Osteocyte (in vitro differentiated cells): ENCODE results near the gene ZG16B. TPM values are rescaled to one million over a fixed set of nuclear protein-coding genes. Genes with fewer than 3 reads are reported as not detected.

Source experiments
- DNase-seq: peaks from one replicate; pipeline ENCODE4 v3.0.0; 2021; ENCODE audit warnings: mixed read lengths; ENCODE audit not compliant: unreplicated experiment; ENCODE audit errors: extremely low spot score
- H3K27ac Mint-ChIP-seq: one replicate; pipeline ENCODE4 v1.8.0; 2021; ENCODE audit warnings: mild to moderate bottlenecking, mixed read lengths; ENCODE audit not compliant: unreplicated experiment
- H3K27me3 Mint-ChIP-seq: one replicate; pipeline ENCODE4 v1.8.0; 2021; ENCODE audit warnings: mixed read lengths; ENCODE audit not compliant: unreplicated experiment
- H3K36me3 Mint-ChIP-seq: one replicate; pipeline ENCODE4 v1.8.0; 2021; ENCODE audit warnings: mixed read lengths; ENCODE audit not compliant: unreplicated experiment
- H3K4me1 Mint-ChIP-seq: one replicate; pipeline ENCODE4 v1.8.0; 2021; ENCODE audit warnings: mixed read lengths; ENCODE audit not compliant: unreplicated experiment
- H3K4me3 Mint-ChIP-seq: one replicate; pipeline ENCODE4 v1.8.0; 2021; ENCODE audit warnings: mild to moderate bottlenecking, moderate library complexity, mixed read lengths; ENCODE audit not compliant: unreplicated experiment
- H3K9me3 Mint-ChIP-seq: one replicate; pipeline ENCODE4 v1.8.0; 2021; ENCODE audit warnings: mixed read lengths; ENCODE audit not compliant: unreplicated experiment
- long read RNA-seq: library from polyadenylated mRNA; unstranded; transcript quantifications from one replicate; pipeline ENCODE4 v2.0.0, GENCODE V29; 2021
- total RNA-seq: library from RNA; stranded (reverse); gene quantifications from 2 replicates; pipeline ENCODE4 v1.2.1, GENCODE V29; 2021
- TF ChIP-seq, protein P1 (sequence below): fragments of 200-600 bp; sonication (generic); IDR thresholded peaks from 2 replicates; pipeline ENCODE4 v1.5.0; 2021; ENCODE audit warnings: antibody characterized with exemption, mild to moderate bottlenecking, moderate library complexity

ZG16B gene
- total RNA-seq, result not detected in 2 replicates
- long read RNA-seq, result 0 reads

- Mint-ChIP-seq H3K4me1 (peaks cover 2% of the 10 kb centered on the region), H3K9me3 (no peaks in the 10 kb centered on the region), H3K27ac (no peak within 1 kb of the TSS), H3K4me3 (no peak within 1 kb of the TSS), H3K27me3 (peaks cover 6% of the 10 kb centered on the region), H3K36me3 (no peaks in the 10 kb centered on the region)
- DNase-seq, result no peak
- TF ChIP-seq, protein P1, sequence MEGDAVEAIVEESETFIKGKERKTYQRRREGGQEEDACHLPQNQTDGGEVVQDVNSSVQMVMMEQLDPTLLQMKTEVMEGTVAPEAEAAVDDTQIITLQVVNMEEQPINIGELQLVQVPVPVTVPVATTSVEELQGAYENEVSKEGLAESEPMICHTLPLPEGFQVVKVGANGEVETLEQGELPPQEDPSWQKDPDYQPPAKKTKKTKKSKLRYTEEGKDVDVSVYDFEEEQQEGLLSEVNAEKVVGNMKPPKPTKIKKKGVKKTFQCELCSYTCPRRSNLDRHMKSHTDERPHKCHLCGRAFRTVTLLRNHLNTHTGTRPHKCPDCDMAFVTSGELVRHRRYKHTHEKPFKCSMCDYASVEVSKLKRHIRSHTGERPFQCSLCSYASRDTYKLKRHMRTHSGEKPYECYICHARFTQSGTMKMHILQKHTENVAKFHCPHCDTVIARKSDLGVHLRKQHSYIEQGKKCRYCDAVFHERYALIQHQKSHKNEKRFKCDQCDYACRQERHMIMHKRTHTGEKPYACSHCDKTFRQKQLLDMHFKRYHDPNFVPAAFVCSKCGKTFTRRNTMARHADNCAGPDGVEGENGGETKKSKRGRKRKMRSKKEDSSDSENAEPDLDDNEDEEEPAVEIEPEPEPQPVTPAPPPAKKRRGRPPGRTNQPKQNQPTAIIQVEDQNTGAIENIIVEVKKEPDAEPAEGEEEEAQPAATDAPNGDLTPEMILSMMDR, result no peak
These were observed at the start of gene ZG16B for GRCh38 chr16:2829501-2830354. Gene ZG16B (plus strand): TSS chr16:2830303. CDS start chr16:2830442, 139 bp downstream.

- H3K27ac Mint-ChIP-seq, result no peak overlapping the region
These were observed 47.3 kb upstream of the ZG16B start for GRCh38 chr16:2782583-2783351.

DNA sequence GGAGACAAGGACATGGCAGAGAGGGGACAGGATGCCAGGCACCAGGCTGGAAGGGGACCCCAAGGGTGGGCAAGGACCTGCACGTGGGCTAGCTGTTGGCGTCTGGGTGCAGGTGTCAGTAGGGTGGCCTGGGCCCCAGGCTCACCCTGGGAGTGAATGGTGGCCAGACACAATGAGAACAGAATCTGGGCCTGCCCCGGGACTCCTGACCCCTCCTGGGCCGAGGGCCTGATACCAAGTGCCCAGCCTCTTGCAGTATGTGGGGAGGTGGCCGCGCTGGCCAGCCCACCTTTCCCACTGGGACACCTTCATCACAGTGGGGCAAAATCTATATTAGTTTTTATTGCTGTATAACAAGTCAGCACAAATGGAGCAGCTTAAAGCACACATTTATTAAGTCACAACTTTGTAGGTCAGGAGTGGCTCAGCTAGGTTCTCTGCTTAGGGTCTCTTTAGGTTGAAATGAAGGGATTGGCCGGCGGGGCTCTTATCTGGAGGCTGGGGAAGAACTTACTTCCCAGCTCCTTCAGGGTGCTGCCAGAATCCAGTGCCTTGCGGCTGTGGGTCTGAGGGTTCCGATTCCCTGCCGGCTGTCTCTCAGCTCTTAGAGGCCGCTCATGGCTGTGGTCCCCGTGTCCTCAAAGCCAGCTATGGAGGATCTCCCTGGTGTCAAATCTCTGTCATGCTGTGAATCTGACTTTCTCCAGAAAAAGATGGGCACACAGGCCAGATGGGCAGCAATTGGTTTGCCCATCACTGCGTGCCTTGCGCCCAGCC is 46.3 kb upstream of the ZG16B start:
- peaks cover 4% of the 10 kb centered on the region for H3K4me1 Mint-ChIP-seq
- H3K4me3 Mint-ChIP-seq, result no peak overlapping the region
- TF ChIP-seq, protein P1, result no peak
- no peaks in the 10 kb centered on the region for H3K9me3 Mint-ChIP-seq
- DNase-seq, result no peak
- no peak overlapping the region for H3K27ac Mint-ChIP-seq
- no peaks in the 10 kb centered on the region for H3K36me3 Mint-ChIP-seq
- H3K27me3 Mint-ChIP-seq, result peaks cover 10% of the 10 kb centered on the region

More at GRCh38 chr16:2782583-2783351, 47.3 kb upstream of the ZG16B start:
- peaks cover 12% of the 10 kb centered on the region for H3K4me1 Mint-ChIP-seq
- peaks cover 4% of the 10 kb centered on the region for H3K27me3 Mint-ChIP-seq
- H3K9me3 Mint-ChIP-seq, result no peaks in the 10 kb centered on the region
- no peak for DNase-seq
- TF ChIP-seq, protein P1, result no peak
- no peaks in the 10 kb centered on the region for H3K36me3 Mint-ChIP-seq
- no peak overlapping the region for H3K4me3 Mint-ChIP-seq

- Mint-ChIP-seq H3K36me3 (no peaks in the 10 kb centered on the region), H3K4me3 (no peak overlapping the region), H3K27me3 (peaks cover 10% of the 10 kb centered on the region), H3K4me1 (peaks cover 4% of the 10 kb centered on the region), H3K9me3 (no peaks in the 10 kb centered on the region), H3K27ac (no peak overlapping the region)
- TF ChIP-seq, protein P1, result no peak
- DNase-seq, result no peak
These were observed 45.6 kb upstream of the ZG16B start for GRCh38 chr16:2784358-2785100.
